Neuronal stem cell (in vitro differentiated cells): ENCODE results near the gene SEC16B.
A peak's percentile ranks its signal among the peaks of the same experiment; 100 is the strongest.

Experiments
- DNase-seq: peaks from one replicate; pipeline ENCODE4 v3.0.0-alpha.2; 2013; ENCODE audit warnings: low spot score
- H2AFZ ChIP-seq: one replicate; pipeline ENCODE4 v1.6.1; 2013; ENCODE audit warnings: mild to moderate bottlenecking, low read length, inconsistent platforms
- H2AK5ac ChIP-seq: 2 replicates; pipeline ENCODE4 v1.6.1; 2013; ENCODE audit warnings: low read depth, mild to moderate bottlenecking, inconsistent platforms, low read length, moderate library complexity, mixed read lengths
- H2BK120ac ChIP-seq: 2 replicates; pipeline ENCODE4 v1.6.1; 2013; ENCODE audit warnings: low read depth, mild to moderate bottlenecking, inconsistent platforms, low read length, moderate library complexity, mixed read lengths
- H2BK12ac ChIP-seq: one replicate; pipeline ENCODE4 v1.6.1; 2013; ENCODE audit warnings: low read length, inconsistent platforms
- H2BK15ac ChIP-seq: 2 replicates; pipeline ENCODE4 v1.6.1; 2013; ENCODE audit warnings: mild to moderate bottlenecking, low read length, inconsistent platforms, mixed read lengths
- H2BK5ac ChIP-seq: one replicate; pipeline ENCODE4 v1.6.1; 2013; ENCODE audit warnings: inconsistent platforms, mild to moderate bottlenecking, low read length, moderate library complexity
- H3K14ac ChIP-seq: one replicate; pipeline ENCODE4 v1.6.1; 2013; ENCODE audit warnings: low read length, inconsistent platforms
- H3K18ac ChIP-seq: 2 replicates; pipeline ENCODE4 v1.6.1; 2013; ENCODE audit warnings: low read length, inconsistent platforms
- H3K23ac ChIP-seq: 2 replicates; pipeline ENCODE4 v1.6.1; 2013; ENCODE audit warnings: low read depth, mild to moderate bottlenecking, mixed read lengths, low read length, inconsistent platforms; ENCODE audit not compliant: poor library complexity
- H3K27ac ChIP-seq: replicated peaks from 3 replicates; pipeline ENCODE4 v1.5.1; 2013; ENCODE audit warnings: low read length, inconsistent platforms
- H3K27me3 ChIP-seq, 3 experiments: 2 replicates each; pipeline ENCODE4 v1.6.1; 2013; ENCODE audit warnings: low read length in 3 of 3, mild to moderate bottlenecking in 2 of 3, inconsistent platforms in 1 of 3, low read depth in 1 of 3, mixed read lengths in 1 of 3, moderate library complexity in 1 of 3; ENCODE audit not compliant: control insufficient read depth in 3 of 3, insufficient read depth in 3 of 3
- H3K36me3 ChIP-seq, 2 donors: replicated peaks in 1 of 2; 2 replicates each; pipeline ENCODE4 v1.6.1; 2013; ENCODE audit warnings: low read length in 2 of 2; ENCODE audit not compliant: control insufficient read depth in 2 of 2, insufficient read depth in 2 of 2
- H3K4ac ChIP-seq: 2 replicates; pipeline ENCODE4 v1.6.1; 2013; ENCODE audit warnings: inconsistent platforms, mild to moderate bottlenecking, low read length, moderate library complexity
- H3K4me1 ChIP-seq, 2 donors: 1 replicate in 1 of 2; 2 replicates in 1 of 2; pipeline ENCODE4 v1.6.1; 2013; ENCODE audit warnings: low read length in 2 of 2, low read depth in 1 of 2; ENCODE audit not compliant: control insufficient read depth in 2 of 2, insufficient read depth in 1 of 2
- H3K4me2 ChIP-seq: one replicate; pipeline ENCODE4 v1.6.1; 2013; ENCODE audit warnings: mild to moderate bottlenecking, low read length, inconsistent platforms; ENCODE audit not compliant: insufficient read depth, poor library complexity, severe bottlenecking
- H3K4me3 ChIP-seq, 2 donors: 2 replicates each; pipeline ENCODE4 v1.5.1; 2013; ENCODE audit warnings: low read length in 2 of 2, mild to moderate bottlenecking in 2 of 2, inconsistent platforms in 1 of 2, moderate library complexity in 1 of 2
- H3K79me1 ChIP-seq: one replicate; pipeline ENCODE4 v1.6.1; 2013; ENCODE audit warnings: low read depth, mild to moderate bottlenecking, inconsistent platforms, low read length, moderate library complexity
- H3K9ac ChIP-seq: one replicate; pipeline ENCODE4 v1.6.1; 2013; ENCODE audit warnings: mild to moderate bottlenecking, low read depth, low read length, inconsistent platforms; ENCODE audit not compliant: poor library complexity
- H3K9me3 ChIP-seq, 2 donors: replicated peaks in 1 of 2; 2 replicates each; pipeline versions ENCODE3 to v1.6.1; 2013; ENCODE audit warnings: low read length in 2 of 2, mild to moderate bottlenecking in 2 of 2, inconsistent platforms in 1 of 2, low read depth in 1 of 2, mixed read lengths in 1 of 2, moderate library complexity in 1 of 2; ENCODE audit not compliant: control insufficient read depth in 2 of 2, insufficient read depth in 1 of 2
- H4K8ac ChIP-seq: one replicate; pipeline ENCODE4 v1.6.1; 2013; ENCODE audit warnings: low read depth, mild to moderate bottlenecking, inconsistent platforms, low read length, moderate library complexity
- H4K91ac ChIP-seq: one replicate; pipeline ENCODE4 v1.6.1; 2013; ENCODE audit warnings: low read length, low read depth, mild to moderate bottlenecking, inconsistent platforms; ENCODE audit not compliant: poor library complexity
- WGBS, 2 donors: extraction: QIAGEN DNeasy Blood & Tissue Kit; methylation state at CpG; one replicate each; pipeline ENCODE4 v1.1.7; 2013; ENCODE audit warnings: missing lambda C conversion rate in 2 of 2, mixed read lengths in 1 of 2; ENCODE audit not compliant: insufficient read length in 2 of 2, insufficient replicate concordance in 1 of 2; ENCODE audit errors: extremely low coverage in 2 of 2; 5-methylcytosine and 5-hydroxymethylcytosine counted together

Gene SEC16B

GRCh38 chr1:177945943-177946650 lies 23.8 kb downstream of the SEC16B start:
- WGBS, 2 donors, result no CpG with 5 or more reads among the region's 12 CpGs
- H3K4me2 ChIP-seq, result no peak overlapping the region
- no peak overlapping the region for H2BK5ac ChIP-seq
- no peak overlapping the region for H2BK120ac ChIP-seq
- H2BK15ac ChIP-seq, result no peak overlapping the region
- no peak overlapping the region for H2AK5ac ChIP-seq
- H2BK12ac ChIP-seq, result no peak overlapping the region
- H3K79me1 ChIP-seq, result no peaks in the 10 kb centered on the region
- H3K9me3 ChIP-seq, result no peaks in the 10 kb centered on the region
- peaks cover 0 to 6% (median 0%) of the 10 kb centered on the region in 3 experiments for H3K27me3 ChIP-seq
- H4K8ac ChIP-seq, result no peak overlapping the region
- no peak overlapping the region for H3K14ac ChIP-seq
- H3K9ac ChIP-seq, result no peak overlapping the region
- H3K36me3 ChIP-seq, result no peaks in the 10 kb centered on the region
- H3K4me1 ChIP-seq, result peaks cover 0 to 12% of the 10 kb centered on the region in 2 donors
- no peak overlapping the region for H3K4ac ChIP-seq
- no peak overlapping the region for H3K23ac ChIP-seq
- no peak overlapping the region for H3K4me3 ChIP-seq
- DNase-seq, result peak; percentile 67
- H2AFZ ChIP-seq, result peak overlapping the region; percentile 38
- H3K27ac ChIP-seq, result no peak overlapping the region
- H3K18ac ChIP-seq, result no peak overlapping the region
- H4K91ac ChIP-seq, result no peak overlapping the region

- WGBS, 2 donors, result no CpG with 5 or more reads among the region's 20 CpGs
- peak overlapping the region; percentile 54 for H3K18ac ChIP-seq
- H2AK5ac ChIP-seq, result peak overlapping the region; percentile 28
- no peak overlapping the region for H3K23ac ChIP-seq
- peaks cover 0 to 6% (median 0%) of the 10 kb centered on the region in 3 experiments for H3K27me3 ChIP-seq
- no peaks in the 10 kb centered on the region for H3K36me3 ChIP-seq
- H3K27ac ChIP-seq, result no peak overlapping the region
- H3K4me2 ChIP-seq, result no peak overlapping the region
- no peak overlapping the region for H2BK15ac ChIP-seq
- no peak overlapping the region for H2BK120ac ChIP-seq
- peak overlapping the region; percentile 7 for H2AFZ ChIP-seq
- no peaks in the 10 kb centered on the region for H3K9me3 ChIP-seq
- H3K4me1 ChIP-seq, result peaks cover 0 to 16% of the 10 kb centered on the region in 2 donors
- H2BK5ac ChIP-seq, result no peak overlapping the region
- H3K14ac ChIP-seq, result no peak overlapping the region
- H3K4me3 ChIP-seq, result no peak overlapping the region
- peak overlapping the region; percentile 42 for H2BK12ac ChIP-seq
- no peak overlapping the region for H4K8ac ChIP-seq
- H3K9ac ChIP-seq, result no peak overlapping the region
- no peak overlapping the region for H3K4ac ChIP-seq
- H3K79me1 ChIP-seq, result no peaks in the 10 kb centered on the region
- H4K91ac ChIP-seq, result no peak overlapping the region
- DNase-seq, result no peak
Observed at GRCh38 chr1:177944016-177944949, 25.6 kb downstream of the SEC16B start.

DNA sequence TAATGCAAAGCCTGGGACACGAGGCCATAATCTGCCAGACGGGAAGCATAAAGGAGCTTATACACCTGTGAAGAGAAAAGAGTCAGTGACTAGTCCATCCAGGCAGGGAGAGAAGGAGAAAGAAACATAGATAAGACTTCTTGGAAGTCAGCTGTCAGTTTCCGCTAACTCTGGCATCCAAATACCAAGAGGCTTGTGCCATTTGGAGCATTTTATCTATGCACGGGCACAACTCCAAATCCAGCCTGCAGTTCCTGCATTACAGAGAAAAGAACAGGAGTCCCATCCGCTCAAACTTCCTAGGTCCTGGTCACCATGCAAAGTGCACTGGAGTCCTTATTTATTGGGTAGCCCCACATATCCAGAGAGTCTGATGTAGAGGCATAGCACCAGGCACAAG lies 27.9 kb downstream of the SEC16B start:
- Histone ChIP-seq H2AK5ac (no peak overlapping the region), H3K27me3 (peaks cover 0 to 6% (median 0%) of the 10 kb centered on the region in 3 experiments), H2BK15ac (no peak overlapping the region)

DNA sequence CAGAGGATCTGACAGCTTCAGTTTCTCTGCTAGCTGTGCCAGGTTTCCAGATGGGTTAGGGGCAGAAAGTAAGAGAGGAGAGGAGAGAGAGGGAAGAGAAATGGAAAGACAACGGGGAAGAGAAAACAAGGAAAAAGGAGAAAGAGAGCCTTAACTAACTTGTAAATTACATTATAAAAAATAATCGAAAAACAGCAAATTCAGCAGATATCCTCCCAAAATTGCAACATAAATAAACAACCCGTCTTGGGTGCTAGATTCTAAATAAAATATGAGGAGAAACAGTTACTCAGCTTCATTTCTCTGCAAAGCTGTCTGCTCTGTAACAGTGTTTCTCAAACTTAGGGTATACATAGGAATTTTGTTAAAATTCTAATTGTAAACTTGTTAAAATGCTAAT lies 29.2 kb downstream of the SEC16B start:
- no CpG with 5 or more reads among the region's 3 CpGs for WGBS, 2 donors
- no peak for DNase-seq

More for the DNA sequence above, 27.9 kb downstream of the SEC16B start:
- Histone ChIP-seq H3K14ac (no peak overlapping the region), H2AFZ (no peak overlapping the region), H3K4me1 (peaks cover 0 to 18% of the 10 kb centered on the region in 2 donors), H3K18ac (no peak overlapping the region), H3K4ac (no peak overlapping the region), H3K36me3 (no peaks in the 10 kb centered on the region), H2BK12ac (no peak overlapping the region), H2BK120ac (no peak overlapping the region), H3K9me3 (no peaks in the 10 kb centered on the region), H2BK5ac (no peak overlapping the region), H3K9ac (no peak overlapping the region), H3K4me2 (no peak overlapping the region), H4K8ac (no peak overlapping the region), H3K23ac (no peak overlapping the region), H3K4me3 (no peak overlapping the region), H3K27ac (no peak overlapping the region), H4K91ac (no peak overlapping the region), H3K79me1 (no peaks in the 10 kb centered on the region)
- WGBS, 2 donors, result no CpG with 5 or more reads among the region's 5 CpGs
- no peak for DNase-seq

More for the DNA sequence above, 29.2 kb downstream of the SEC16B start:
- Histone ChIP-seq H3K4me1 (peaks cover 0 to 17% of the 10 kb centered on the region in 2 donors), H3K27ac (no peak overlapping the region), H3K9ac (no peak overlapping the region), H2AFZ (no peak overlapping the region), H2AK5ac (peak overlapping the region; percentile 43), H3K23ac (no peak overlapping the region), H2BK5ac (no peak overlapping the region), H3K79me1 (no peaks in the 10 kb centered on the region), H3K4ac (no peak overlapping the region), H2BK15ac (no peak overlapping the region), H2BK12ac (no peak overlapping the region), H3K4me2 (no peak overlapping the region), H4K91ac (no peak overlapping the region), H2BK120ac (no peak overlapping the region), H3K36me3 (no peaks in the 10 kb centered on the region), H3K18ac (no peak overlapping the region), H3K4me3 (no peak overlapping the region), H4K8ac (no peak overlapping the region), H3K9me3 (no peaks in the 10 kb centered on the region), H3K27me3 (peaks cover 0 to 6% (median 0%) of the 10 kb centered on the region in 3 experiments), H3K14ac (no peak overlapping the region)
